CD4-positive, alpha-beta T cell treated with Interleukin-6 at 100 ng/mL for 8 hours (primary cell): Measurements from ENCODE around the gene SLFN12.
"Not testable (repeated sequence)": the region's sequence is repeated elsewhere in the genome, so short reads cannot be mapped to it uniquely, and the experiment has no call there.

Source experiments
- DNase-seq: peaks from one replicate; pipeline ENCODE4 v3.0.0-alpha.2; 2020; ENCODE audit warnings: mixed read lengths, low spot score

The SLFN12 gene

GRCh38 chr17:35407531-35407930 lies 24.8 kb downstream of the SLFN12 start:
- no peak for DNase-seq

- DNase-seq: no peak
These were observed 25.7 kb downstream of the SLFN12 start for GRCh38 chr17:35406568-35406967.

- no peak for DNase-seq
These were observed 27.9 kb downstream of the SLFN12 start for GRCh38 chr17:35404360-35404759.

GRCh38 chr17:35393783-35394182 lies 38.5 kb downstream of the SLFN12 start:
- DNase-seq: not testable (repeated sequence)

- DNase-seq: no peak
These were observed 41.6 kb downstream of the SLFN12 start for GRCh38 chr17:35390663-35391062.

GRCh38 chr17:35390156-35390555 lies 42.1 kb downstream of the SLFN12 start:
- DNase-seq: no peak

GRCh38 chr17:35387496-35387895 lies 44.8 kb downstream of the SLFN12 start:
- no peak for DNase-seq

- DNase-seq: no peak
These were observed 54.6 kb downstream of the SLFN12 start for GRCh38 chr17:35377706-35378105.

GRCh38 chr17:35377068-35377467 lies 55.2 kb downstream of the SLFN12 start:
- no peak for DNase-seq

- DNase-seq: no peak
These were observed 56.1 kb downstream of the SLFN12 start for GRCh38 chr17:35376245-35376644.

- DNase-seq: no peak
These were observed 57.4 kb downstream of the SLFN12 start for GRCh38 chr17:35374766-35375344.

- peak; percentile 18 for DNase-seq
These were observed 58.1 kb downstream of the SLFN12 start for GRCh38 chr17:35373984-35374765.

GRCh38 chr17:35373534-35373983 lies 58.7 kb downstream of the SLFN12 start, which contains the start of gene SLFN11:
TSS of gene SLFN11 (minus strand) at chr17:35373621. CDS start at chr17:35363807, 9,814 bp downstream.
- peak; percentile 75 for DNase-seq

GRCh38 chr17:35372846-35373533 lies 59.3 kb downstream of the SLFN12 start:
- peak; percentile 4 for DNase-seq

GRCh38 chr17:35371934-35372333 lies 60.4 kb downstream of the SLFN12 start:
- DNase-seq: no peak

- DNase-seq: peak; percentile 39
These were observed 64.0 kb downstream of the SLFN12 start for GRCh38 chr17:35368081-35368830.

GRCh38 chr17:35361027-35361426 lies 71.3 kb downstream of the SLFN12 start:
- DNase-seq: no peak
